HCT116 (cell line): ENCODE results near the gene CCHCR1. TPM values are rescaled to one million over a fixed set of nuclear protein-coding genes. Genes with fewer than 3 reads are reported as not detected.

Experiments
- ATAC-seq: fragments of 200-7000 bp; cut with Tn5 transposase; 2 replicates; pipeline ENCODE4 v1.9.1; 2020; ENCODE audit warnings: mild to moderate bottlenecking, moderate library complexity
- BruUV-seq: library from RNA; stranded (reverse); fragments of 400-500 nt; replicated peaks from 2 replicates; lab custom pipeline; 2021; lab: Mats Ljungman, UMichigan
- CTCF ChIA-PET: fragments of 300-600 bp; sonication (Branson Sonifier 250); formaldehyde crosslinking; loops from one replicate; lab custom pipeline; 2021; ENCODE audit warnings: antibody characterized with exemption; lab: Charles Lee
- POLR2A ChIA-PET: fragments of 300-600, 350-600 bp; sonication (Branson Sonifier 250); formaldehyde crosslinking; loops from one replicate; lab custom pipeline; 2021; ENCODE audit warnings: antibody characterized with exemption; lab: Charles Lee
- RAD21 ChIA-PET, 2 experiments: fragments of 300-600 bp; sonication (Branson Sonifier 250); formaldehyde crosslinking; loops; one replicate each; lab custom pipeline; 2023; ENCODE audit warnings: low total read pairs in 2 of 2; ENCODE audit not compliant: uncharacterized antibody in 2 of 2, unreplicated experiment in 2 of 2, low non-redundant PET in 1 of 2; lab: Charles Lee
- DNase-seq: peaks from one replicate; pipeline ENCODE4 v3.0.0-alpha.2; 2010; ENCODE audit warnings: low read depth, low spot score
- H2AFZ ChIP-seq: fragments of 200-600 bp; shearing (Covaris generic), sonication (generic); 2 replicates; pipeline ENCODE4 v1.6.1; 2017; ENCODE audit warnings: low read depth, mixed run types, mixed read lengths, antibody characterized with exemption, low read length; ENCODE audit not compliant: poor library complexity, severe bottlenecking
- H3K27ac ChIP-seq: 2 replicates; pipeline ENCODE4 v1.5.1; 2012; ENCODE audit warnings: low read depth, low read length
- H3K27me3 ChIP-seq: fragments of 200-600 bp; sonication (generic); 2 replicates; pipeline ENCODE4 v1.6.1; 2016; ENCODE audit warnings: mixed run types, low read length, mixed read lengths; ENCODE audit not compliant: insufficient read depth
- H3K36me3 ChIP-seq, 2 experiments: fragments of 200-500 bp in 1 of 2; fragments of 200-600 bp in 1 of 2; sonication (Bioruptor generic) in 1 of 2; sonication (generic) in 1 of 2; 2 replicates each; pipeline versions ENCODE4 v1.5.1 to v1.6.1; 2014 to 2016; ENCODE audit warnings: low read length in 2 of 2, inconsistent platforms in 1 of 2, mixed read lengths in 1 of 2, mixed run types in 1 of 2; ENCODE audit not compliant: insufficient read depth in 2 of 2, control insufficient read depth in 1 of 2
- H3K4me1 ChIP-seq, 2 experiments: fragments of 200-600 bp in 1 of 2; sonication (generic) in 1 of 2; 2 replicates each; pipeline versions ENCODE4 v1.5.1 to v1.6.1; 2012 to 2017; ENCODE audit warnings: low read length in 2 of 2, inconsistent platforms in 1 of 2, mild to moderate bottlenecking in 1 of 2, mixed read lengths in 1 of 2, mixed run types in 1 of 2, moderate library complexity in 1 of 2; ENCODE audit not compliant: insufficient read depth in 2 of 2, control insufficient read depth in 1 of 2
- H3K4me2 ChIP-seq: fragments of 200-600 bp; sonication (generic); 2 replicates; pipeline ENCODE4 v1.6.1; 2017; ENCODE audit warnings: mixed run types, low read length, mixed read lengths
- H3K4me3 ChIP-seq, 2 experiments: fragments of 200-600 bp in 1 of 2; sonication (generic) in 1 of 2; replicated peaks in 1 of 2; 2 replicates each; pipeline ENCODE4 v1.5.1; 2011 to 2016; ENCODE audit warnings: low read length in 2 of 2, control low read depth in 1 of 2, low read depth in 1 of 2, mild to moderate bottlenecking in 1 of 2, mixed read lengths in 1 of 2, mixed run types in 1 of 2
- H3K79me2 ChIP-seq: fragments of 200-600 bp; sonication (generic); 2 replicates; pipeline ENCODE4 v1.6.1; 2017; ENCODE audit warnings: mild to moderate bottlenecking, mixed run types, low read length, moderate library complexity, mixed read lengths; ENCODE audit not compliant: insufficient read depth
- H3K9ac ChIP-seq: fragments of 200-600 bp; sonication (generic); 2 replicates; pipeline ENCODE4 v1.6.1; 2016; ENCODE audit warnings: low read length, mixed read lengths
- H3K9me2 ChIP-seq: fragments of 200-600 bp; sonication (generic), shearing (Covaris generic); 2 replicates; pipeline ENCODE4 v1.6.1; 2017; ENCODE audit warnings: mixed run types, mild to moderate bottlenecking, moderate library complexity; ENCODE audit not compliant: insufficient read depth
- H3K9me3 ChIP-seq, 2 experiments: fragments of 200-500 bp in 1 of 2; fragments of 200-600 bp in 1 of 2; sonication (Bioruptor generic) in 1 of 2; sonication (generic) in 1 of 2; 2 replicates each; pipeline ENCODE4 v1.6.1; 2014 to 2017; ENCODE audit warnings: low read length in 2 of 2, mixed read lengths in 2 of 2, inconsistent platforms in 1 of 2, low read depth in 1 of 2, mild to moderate bottlenecking in 1 of 2, mixed run types in 1 of 2, moderate library complexity in 1 of 2; ENCODE audit not compliant: control insufficient read depth in 1 of 2, insufficient read depth in 1 of 2
- H4K20me1 ChIP-seq: fragments of 200-600 bp; sonication (generic), shearing (Covaris generic); 2 replicates; pipeline ENCODE4 v1.6.1; 2017; ENCODE audit warnings: mixed run types, mild to moderate bottlenecking, moderate library complexity; ENCODE audit not compliant: insufficient read depth
- CBX3 ChIP-seq: IDR thresholded peaks from 2 replicates; pipeline ENCODE4 v1.6.1; 2012; ENCODE audit warnings: low read depth
- CEBPB ChIP-seq: IDR thresholded peaks from 2 replicates; pipeline ENCODE4 v1.6.1; 2012; ENCODE audit warnings: low read depth
- CTCF ChIP-seq, 3 experiments: fragments of 200-600 bp in 1 of 3; sonication (generic) in 1 of 3; IDR thresholded peaks in 2 of 3; conservative IDR thresholded peaks in 1 of 3; 2 replicates each; pipeline ENCODE4 v1.5.1; 2012 to 2017; ENCODE audit warnings: low read depth in 2 of 3, low read length in 2 of 3, antibody characterized with exemption in 1 of 3, borderline replicate concordance in 1 of 3, control low read depth in 1 of 3, mild to moderate bottlenecking in 1 of 3, mixed read lengths in 1 of 3, mixed run types in 1 of 3, moderate library complexity in 1 of 3; ENCODE audit not compliant: insufficient read depth in 1 of 3
- EGR1 ChIP-seq: IDR thresholded peaks from 2 replicates; pipeline ENCODE4 v1.6.1; 2012; ENCODE audit warnings: low read depth
- ELF1 ChIP-seq: IDR thresholded peaks from 2 replicates; pipeline ENCODE4 v1.6.1; 2012; ENCODE audit warnings: low read depth, borderline replicate concordance
- EZH2 ChIP-seq: fragments of 200-600 bp; sonication (generic); IDR thresholded peaks from 2 replicates; pipeline ENCODE4 v1.6.1; 2017; ENCODE audit warnings: antibody characterized with exemption, mixed run types
- JUND ChIP-seq: IDR thresholded peaks from 2 replicates; pipeline ENCODE4 v1.6.1; 2012
- MAX ChIP-seq: IDR thresholded peaks from 2 replicates; pipeline ENCODE4 v1.6.1; 2012
- REST ChIP-seq: IDR thresholded peaks from 2 replicates; pipeline ENCODE4 v1.6.1; 2012; ENCODE audit warnings: low read depth
- SP1 ChIP-seq: IDR thresholded peaks from 2 replicates; pipeline ENCODE4 v1.6.1; 2012; ENCODE audit warnings: low read depth
- SRF ChIP-seq: IDR thresholded peaks from 2 replicates; pipeline ENCODE4 v1.6.1; 2012; ENCODE audit warnings: low read depth
- TCF7L2 ChIP-seq: IDR thresholded peaks from 2 replicates; pipeline ENCODE4 v1.7.0; 2011; ENCODE audit warnings: borderline replicate concordance, inconsistent platforms; ENCODE audit not compliant: insufficient read depth, insufficient read length; ENCODE audit errors: extremely low read depth
- intact Hi-C: fragments of 100-400 bp; cut with micrococcal nuclease; formaldehyde crosslinking; loops from 2 replicates; pipeline ENCODE4 v1.10.0; 2022
- total RNA-seq: library from RNA; stranded (reverse); gene quantifications from one replicate; pipeline ENCODE4 v1.2.1, GENCODE V29; 2021; ENCODE audit not compliant: unreplicated experiment
- TF ChIP-seq, protein P1 (sequence below): IDR thresholded peaks from 2 replicates; pipeline ENCODE4 v1.6.1; 2012
- TF ChIP-seq, protein P2 (sequence below): IDR thresholded peaks from 2 replicates; pipeline ENCODE4 v1.6.1; 2011; ENCODE audit warnings: mild to moderate bottlenecking, low read length, moderate library complexity; ENCODE audit not compliant: insufficient replicate concordance; ENCODE audit errors: extremely low read depth

CCHCR1 gene
- total RNA-seq, 1 experiment from 2014 or later, result 40.7 TPM

- TF ChIP-seq EGR1, result no peak; the same call in 1 of the 2 replicates
- no peak for TF ChIP-seq JUND
- TF ChIP-seq CEBPB, result no peak
- TF ChIP-seq SP1, result no peak
- no peak for TF ChIP-seq MAX
- TF ChIP-seq SRF, result no peak
- TF ChIP-seq, all 23 proteins: peak for 3
Observed at GRCh38 chr6:31114970-31115849, 42.4 kb downstream of the CCHCR1 start (continued).

- ChIA-PET RAD21 (interaction anchor here (0.6 to 1.5 kb wide), 5 partner anchors 10 to 35 kb away, joined by 3 to 6 read pairs (median 5); no protein-coding TSS in a partner anchor), POLR2A (interaction anchor here (0.6 to 2.8 kb wide), 14 partner anchors 10 to 517 kb away, joined by 3 to 11 read pairs (median 5); partner anchors contain the start of genes MICA and TCF19), CTCF (interaction anchor here (0.7 to 2.6 kb wide), 14 partner anchors 12 to 292 kb away, joined by 3 to 21 read pairs (median 4); partner anchors contain the start of gene PSORS1C2)
- Histone ChIP-seq H3K79me2 (peaks cover 8% of the 10 kb centered on the region; the same call in 1 of the 2 replicates), H3K4me3 (peak within 1 kb of the TSS; percentile 51 to 64), H3K27me3 (no peaks in the 10 kb centered on the region), H3K9me2 (no peaks in the 10 kb centered on the region), H3K9ac (peak within 1 kb of the TSS; percentile 73), H3K27ac (peak within 1 kb of the TSS; percentile 83), H3K4me2 (peak within 1 kb of the TSS; percentile 92), H4K20me1 (no peaks in the 10 kb centered on the region), H3K4me1 (peaks cover 29 to 51% of the 10 kb centered on the region in 2 experiments), H2AFZ (peak within 1 kb of the TSS; percentile 43), H3K9me3 (no peaks in the 10 kb centered on the region), H3K36me3 (no peaks in the 10 kb centered on the region)
- BruUV-seq, result no TSS peak
- ATAC-seq, result peak; percentile 91
- intact Hi-C loops, result loop anchor here (1.0 kb wide), 1 partner anchor 12 kb away; no protein-coding TSS in a partner anchor
- peak; percentile 90 for DNase-seq
- TF ChIP-seq EZH2 (no peak), TCF7L2 (peak; percentile 61), CTCF (IDR thresholded peaks at IDR 0.05 in 2 of 3, conservative IDR thresholded peaks at IDR 0.05 in 1 of 3; ENCODE audit: borderline replicate concordance in 1 of 3, insufficient read depth in 1 of 3, low read depth in 2 of 3, low read length in 2 of 3) (no peak), REST (no peak), JUND (peak; percentile 83), SP1 (peak; percentile 90), CBX3 (0 out of 2 replicates have a peak, but pooled peaks have one; percentile 15), ELF1 (no peak), EGR1 (peak; percentile 48; the same call in 1 of the 2 replicates), SRF (no peak)
- TF ChIP-seq, protein P1, sequence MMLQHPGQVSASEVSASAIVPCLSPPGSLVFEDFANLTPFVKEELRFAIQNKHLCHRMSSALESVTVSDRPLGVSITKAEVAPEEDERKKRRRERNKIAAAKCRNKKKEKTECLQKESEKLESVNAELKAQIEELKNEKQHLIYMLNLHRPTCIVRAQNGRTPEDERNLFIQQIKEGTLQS, result no peak
- TF ChIP-seq, protein P2, sequence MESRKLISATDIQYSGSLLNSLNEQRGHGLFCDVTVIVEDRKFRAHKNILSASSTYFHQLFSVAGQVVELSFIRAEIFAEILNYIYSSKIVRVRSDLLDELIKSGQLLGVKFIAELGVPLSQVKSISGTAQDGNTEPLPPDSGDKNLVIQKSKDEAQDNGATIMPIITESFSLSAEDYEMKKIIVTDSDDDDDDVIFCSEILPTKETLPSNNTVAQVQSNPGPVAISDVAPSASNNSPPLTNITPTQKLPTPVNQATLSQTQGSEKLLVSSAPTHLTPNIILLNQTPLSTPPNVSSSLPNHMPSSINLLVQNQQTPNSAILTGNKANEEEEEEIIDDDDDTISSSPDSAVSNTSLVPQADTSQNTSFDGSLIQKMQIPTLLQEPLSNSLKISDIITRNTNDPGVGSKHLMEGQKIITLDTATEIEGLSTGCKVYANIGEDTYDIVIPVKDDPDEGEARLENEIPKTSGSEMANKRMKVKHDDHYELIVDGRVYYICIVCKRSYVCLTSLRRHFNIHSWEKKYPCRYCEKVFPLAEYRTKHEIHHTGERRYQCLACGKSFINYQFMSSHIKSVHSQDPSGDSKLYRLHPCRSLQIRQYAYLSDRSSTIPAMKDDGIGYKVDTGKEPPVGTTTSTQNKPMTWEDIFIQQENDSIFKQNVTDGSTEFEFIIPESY, result no peak
Observed at GRCh38 chr6:31114541-31114878, 43.1 kb downstream of the CCHCR1 start, which contains the start of gene PSORS1C1. PSORS1C1 (plus strand) TSS chr6:31114800; CDS start chr6:31129633, 14,833 bp downstream.
